Astrocyte (in vitro differentiated cells and primary cell): ENCODE measurements around the gene AMER2.

ENCODE experiments used
- CTCF ChIP-seq: IDR thresholded peaks from 2 replicates; pipeline ENCODE4 v1.5.1; 2011; ENCODE audit warnings: low read depth, mild to moderate bottlenecking, inconsistent platforms, low read length, moderate library complexity; ENCODE audit not compliant: insufficient read depth
- EZH2 ChIP-seq: IDR thresholded peaks from 2 replicates; pipeline ENCODE4 v1.6.1; 2012; ENCODE audit warnings: mild to moderate bottlenecking, low read length, inconsistent platforms; ENCODE audit not compliant: insufficient read depth

- TF ChIP-seq CTCF (no peak), EZH2 (no peak)
These were observed 38.9 kb upstream of the AMER2 start for GRCh38 chr13:25210842-25211569.
